Measurements from ENCODE around the gene TTYH3.

The TTYH3 gene

DNA sequence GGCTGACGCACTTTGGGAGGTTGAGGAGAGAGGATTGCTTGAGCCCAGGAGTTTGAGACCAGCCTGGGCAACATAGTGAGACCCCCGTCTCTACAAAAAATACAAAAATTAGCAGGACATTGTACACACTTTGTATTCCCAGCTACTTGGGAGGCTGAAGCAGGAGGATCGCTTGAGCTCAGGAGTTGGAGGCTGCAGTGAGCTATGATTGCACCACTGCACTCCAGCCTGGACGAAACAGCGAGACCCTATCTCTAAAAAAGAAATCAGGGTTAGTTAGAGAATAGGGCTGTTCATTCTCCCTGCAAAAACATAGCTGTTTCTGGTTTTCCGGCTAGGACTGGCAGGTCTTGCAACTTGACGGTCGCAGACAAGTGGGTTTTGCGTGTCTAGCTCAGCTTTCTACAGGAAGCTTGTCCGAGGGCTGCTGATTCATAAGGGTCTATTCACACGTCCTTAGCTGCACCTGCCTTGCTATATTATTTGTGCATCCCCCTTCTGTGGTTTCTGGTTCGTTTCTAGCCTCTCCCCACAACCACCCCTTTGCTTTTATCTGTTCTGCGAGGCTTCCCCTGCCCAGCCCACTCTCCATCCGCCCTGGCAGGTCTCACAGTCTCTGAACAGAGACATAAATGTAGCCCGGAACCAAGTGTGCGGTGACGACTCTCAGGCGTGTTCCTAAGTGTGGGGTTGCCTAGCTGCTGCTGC is 66.9 kb downstream of the TTYH3 start:
- DNase-seq (ENCODE audit: extremely low spot score, insufficient read length, low read depth) (peak; percentile 91), FAIRE-seq (peak; percentile 100)

DNA sequence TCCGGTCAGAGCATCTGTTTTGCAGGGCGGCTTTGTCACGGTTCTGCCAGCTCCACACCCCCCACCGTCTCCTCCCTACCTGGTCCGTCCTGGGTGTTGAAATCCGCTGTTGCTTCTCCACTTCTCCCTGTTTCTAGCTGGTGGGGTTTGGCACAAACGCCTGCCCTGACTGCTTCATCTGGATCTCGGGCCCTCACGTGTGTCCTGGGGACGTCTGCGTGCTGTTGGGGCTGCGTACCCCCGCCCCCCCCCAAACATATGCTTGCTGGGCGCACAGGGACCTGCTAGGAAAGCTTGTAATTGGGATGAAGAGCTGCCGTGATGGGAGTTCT is 67.5 kb downstream of the TTYH3 start:
- FAIRE-seq: no peak
- DNase-seq (ENCODE audit: extremely low spot score, insufficient read length, low read depth): no peak

DNA sequence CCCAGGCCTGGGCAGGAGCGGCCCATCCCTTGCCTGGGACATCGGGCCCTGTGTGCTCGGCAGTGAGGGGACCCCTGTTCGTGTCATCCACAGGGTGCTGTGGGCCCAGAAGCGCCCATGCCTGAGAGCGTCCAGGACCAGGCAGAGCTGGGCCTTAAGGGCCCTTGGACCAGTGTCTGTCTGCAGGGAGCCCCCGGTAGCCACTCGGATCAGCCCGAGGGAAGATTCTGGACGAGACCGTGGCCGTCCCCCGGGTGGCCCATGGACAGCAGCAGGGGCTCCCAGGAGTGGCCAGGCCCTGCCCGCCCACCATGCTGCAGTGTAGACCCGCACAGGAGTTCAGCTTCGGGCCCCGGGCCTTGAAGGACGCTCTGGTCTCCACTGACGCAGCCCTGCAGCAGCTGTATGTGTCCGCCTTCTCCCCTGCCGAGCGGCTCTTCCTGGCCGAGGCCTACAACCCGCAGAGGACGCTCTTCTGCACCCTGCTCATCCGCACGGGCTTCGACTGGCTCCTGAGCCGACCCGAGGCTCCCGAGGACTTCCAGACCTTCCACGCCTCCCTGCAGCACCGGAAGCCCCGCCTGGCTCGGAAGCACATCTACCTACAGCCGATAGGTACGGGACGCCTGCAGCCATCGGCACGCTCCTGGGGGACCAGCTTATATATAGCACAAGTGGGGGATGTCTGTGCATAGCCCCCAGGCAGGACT is 68.5 kb downstream of the TTYH3 start:
- FAIRE-seq: no peak
- no peak for DNase-seq (ENCODE audit: extremely low spot score, insufficient read length, low read depth)

- FAIRE-seq (no peak), DNase-seq (ENCODE audit: extremely low spot score, insufficient read length, low read depth) (no peak)
These were observed 69.6 kb downstream of the TTYH3 start for GRCh38 chr7:2701424-2701823.

DNA sequence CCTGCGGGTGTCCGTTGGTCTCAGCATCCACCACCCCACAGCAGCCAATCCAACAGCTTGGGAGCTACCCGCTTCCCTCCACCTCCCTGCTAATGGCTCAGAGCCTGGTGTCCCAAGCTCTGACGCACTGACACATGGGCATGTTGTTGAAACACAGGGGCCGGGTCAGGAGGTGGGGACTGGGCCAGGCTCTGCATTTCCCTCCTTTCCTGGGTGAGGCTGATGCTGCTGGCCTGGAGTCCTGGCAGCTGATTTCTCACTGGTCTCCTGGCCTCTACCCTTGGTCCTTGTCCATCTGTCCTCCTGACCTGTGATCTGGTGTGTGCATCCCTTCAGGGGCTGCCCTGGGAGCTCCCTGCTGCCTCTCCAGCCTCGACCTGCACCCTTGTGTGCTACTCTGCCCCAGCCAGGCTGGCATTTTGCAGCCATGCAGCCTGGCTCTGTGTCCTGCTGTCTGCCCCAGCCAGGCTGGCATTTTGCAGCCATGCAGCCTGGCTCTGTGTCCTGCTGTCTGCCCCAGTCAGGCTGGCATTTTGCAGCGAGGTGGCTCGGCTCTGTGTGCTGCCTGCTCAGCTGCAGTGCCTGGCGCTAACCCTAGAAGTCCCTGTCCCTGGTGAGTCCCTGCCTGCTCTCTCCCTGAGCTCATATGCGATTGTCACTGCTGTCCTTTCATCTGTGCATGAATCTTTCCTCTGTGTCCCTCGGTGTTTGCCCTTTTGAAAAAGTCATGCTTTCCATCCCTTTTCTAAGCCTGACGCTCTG is 70.2 kb downstream of the TTYH3 start:
- FAIRE-seq: no peak

DNA sequence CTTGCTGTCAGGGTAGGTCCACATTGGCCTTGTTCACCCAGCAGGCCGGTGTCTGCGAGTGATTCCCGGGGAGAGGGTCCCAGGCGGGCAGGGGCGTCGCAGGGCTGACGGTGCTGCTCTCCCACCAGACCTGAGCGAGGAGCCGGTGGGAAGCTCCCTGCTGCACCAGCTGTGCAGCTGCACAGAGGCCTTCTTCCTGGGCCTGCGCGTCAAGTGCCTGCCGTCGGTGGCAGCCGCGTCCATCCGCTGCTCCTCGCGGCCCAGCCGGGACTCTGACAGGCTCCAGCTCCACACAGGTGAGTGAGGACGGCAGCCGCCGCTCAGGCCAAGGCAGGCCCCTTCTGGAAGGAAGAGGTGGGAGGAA is 70.8 kb downstream of the TTYH3 start:
- DNase-seq (ENCODE audit: extremely low spot score, insufficient read length, low read depth) (no peak), FAIRE-seq (no peak)

More for the DNA sequence above, 70.2 kb downstream of the TTYH3 start:
- DNase-seq (ENCODE audit: extremely low spot score, insufficient read length, low read depth): no peak

DNA sequence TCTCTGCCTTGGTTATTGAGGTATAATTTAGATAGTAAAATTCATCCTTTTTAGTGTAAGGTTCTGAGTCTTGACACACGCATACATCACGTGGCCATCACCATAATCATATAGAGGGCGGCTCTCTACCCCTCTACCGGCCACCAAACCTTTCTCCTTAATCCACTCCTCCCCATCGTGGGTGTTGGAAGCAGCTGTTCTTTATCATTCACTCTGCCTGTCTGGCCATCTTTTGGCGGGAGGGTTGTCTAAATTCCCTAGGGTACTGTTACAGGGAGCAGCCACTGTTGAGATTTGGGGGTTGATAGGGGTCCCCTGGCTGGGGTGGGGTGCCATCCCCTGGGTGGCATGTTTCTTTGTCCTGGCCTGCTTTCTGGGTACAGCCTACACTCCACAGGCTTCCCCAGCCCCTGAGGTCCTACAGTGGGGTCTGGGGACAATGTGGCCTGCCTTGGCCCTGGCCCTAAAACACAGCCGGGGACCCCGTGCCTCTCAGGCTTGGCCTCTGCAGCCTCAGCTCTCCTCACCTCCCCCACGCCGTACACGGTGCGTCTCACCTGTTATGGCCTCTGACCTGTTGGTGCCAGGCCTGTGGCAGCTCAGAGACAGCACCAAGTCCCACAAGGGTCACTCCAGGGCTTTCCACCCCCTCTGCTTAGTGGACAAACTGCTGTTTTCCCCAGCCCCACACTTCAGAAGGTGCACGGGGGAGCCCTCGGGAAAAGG is 73.7 kb downstream of the TTYH3 start:
- FAIRE-seq (no peak), DNase-seq (ENCODE audit: extremely low spot score, insufficient read length, low read depth) (no peak)

DNA sequence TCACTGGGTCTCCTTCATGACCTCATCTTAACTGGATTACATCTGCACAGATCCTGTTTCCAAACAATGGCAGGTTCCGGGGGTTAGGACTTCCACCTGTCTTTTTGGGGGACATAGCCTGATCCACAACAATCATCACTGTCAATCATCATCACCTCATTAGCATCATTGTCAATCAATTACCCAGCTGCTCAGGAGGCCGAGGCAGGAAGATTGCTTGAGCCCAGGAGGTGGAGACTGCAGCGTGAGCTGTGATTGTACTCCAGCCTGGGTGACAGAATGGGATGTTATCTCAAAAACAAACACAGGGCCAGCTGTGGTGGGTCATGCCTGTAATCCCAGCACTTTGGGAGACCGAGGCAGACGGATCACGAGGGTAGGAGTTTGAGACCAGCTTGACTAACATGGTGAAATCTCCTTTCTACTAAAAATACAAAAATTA is 74.9 kb downstream of the TTYH3 start:
- FAIRE-seq (no peak), DNase-seq (ENCODE audit: extremely low spot score, insufficient read length, low read depth) (no peak)

DNA sequence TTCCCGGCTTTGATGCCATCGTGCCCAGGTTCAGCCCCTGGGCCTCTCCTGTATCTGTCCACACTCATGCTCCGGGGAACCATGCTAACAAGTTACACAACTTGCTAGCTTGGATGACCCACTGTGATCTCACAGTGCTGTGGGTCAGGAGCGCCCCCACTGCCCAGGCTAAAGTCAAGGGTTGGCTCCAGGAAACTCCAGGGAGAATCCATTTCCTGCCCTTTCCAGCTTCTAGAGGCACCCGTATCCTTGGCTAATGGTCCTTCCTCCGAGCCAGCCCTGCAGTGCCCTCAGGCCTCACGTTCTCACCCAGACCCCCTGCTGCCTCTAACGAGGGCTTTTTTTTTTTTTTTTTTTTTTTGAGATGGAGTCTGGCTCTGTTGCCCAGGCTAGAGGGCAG is 75.7 kb downstream of the TTYH3 start:
- FAIRE-seq (no peak), DNase-seq (ENCODE audit: extremely low spot score, insufficient read length, low read depth) (no peak)

GRCh38 chr7:2708041-2708440 is 76.3 kb downstream of the TTYH3 start:
- no peak for FAIRE-seq

DNA sequence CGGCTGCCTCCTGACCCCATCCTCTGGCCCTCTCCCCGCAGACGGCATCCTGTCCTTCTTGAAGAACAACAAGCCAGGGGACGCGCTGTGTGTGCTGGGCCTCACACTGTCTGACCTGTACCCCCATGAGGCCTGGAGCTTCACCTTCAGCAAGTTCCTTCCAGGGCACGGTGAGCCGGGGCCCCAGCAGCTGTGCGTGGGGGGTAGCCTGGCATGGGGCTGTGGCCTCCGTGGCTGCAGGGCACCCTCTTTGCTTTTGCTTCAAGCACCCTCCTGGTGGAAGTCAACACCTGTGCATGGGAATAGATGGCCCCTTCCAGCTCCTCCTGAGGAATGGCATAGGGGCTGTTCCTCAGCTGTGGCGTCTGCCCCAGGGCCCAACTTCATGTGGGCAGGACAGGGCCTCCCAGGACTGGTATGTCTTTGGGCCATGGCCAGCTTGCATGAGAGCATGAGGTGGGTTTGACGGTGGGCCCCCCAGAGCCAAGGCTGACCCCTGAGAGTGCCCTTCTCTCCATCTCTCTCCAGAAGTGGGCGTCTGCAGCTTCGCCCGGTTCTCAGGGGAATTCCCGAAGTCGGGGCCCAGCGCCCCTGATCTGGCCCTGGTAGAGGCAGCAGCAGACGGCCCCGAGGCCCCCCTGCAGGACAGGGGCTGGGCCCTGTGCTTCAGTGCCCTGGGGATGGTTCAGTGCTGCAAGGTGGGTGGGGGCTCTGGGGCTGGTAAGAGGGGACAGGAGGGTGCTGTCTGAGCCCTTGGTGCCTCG is 76.9 kb downstream of the TTYH3 start:
- DNase-seq (ENCODE audit: extremely low spot score, insufficient read length, low read depth) (no peak), FAIRE-seq (no peak)

More at GRCh38 chr7:2708041-2708440, 76.3 kb downstream of the TTYH3 start:
- no peak for DNase-seq (ENCODE audit: extremely low spot score, insufficient read length, low read depth)

GRCh38 chr7:2709553-2710285 is 77.9 kb downstream of the TTYH3 start:
- FAIRE-seq: peak; percentile 90
- DNase-seq (ENCODE audit: extremely low spot score, insufficient read length, low read depth): peak; percentile 85

GRCh38 chr7:2710286-2710655 is 78.5 kb downstream of the TTYH3 start:
- no peak for DNase-seq (ENCODE audit: extremely low spot score, insufficient read length, low read depth)

DNA sequence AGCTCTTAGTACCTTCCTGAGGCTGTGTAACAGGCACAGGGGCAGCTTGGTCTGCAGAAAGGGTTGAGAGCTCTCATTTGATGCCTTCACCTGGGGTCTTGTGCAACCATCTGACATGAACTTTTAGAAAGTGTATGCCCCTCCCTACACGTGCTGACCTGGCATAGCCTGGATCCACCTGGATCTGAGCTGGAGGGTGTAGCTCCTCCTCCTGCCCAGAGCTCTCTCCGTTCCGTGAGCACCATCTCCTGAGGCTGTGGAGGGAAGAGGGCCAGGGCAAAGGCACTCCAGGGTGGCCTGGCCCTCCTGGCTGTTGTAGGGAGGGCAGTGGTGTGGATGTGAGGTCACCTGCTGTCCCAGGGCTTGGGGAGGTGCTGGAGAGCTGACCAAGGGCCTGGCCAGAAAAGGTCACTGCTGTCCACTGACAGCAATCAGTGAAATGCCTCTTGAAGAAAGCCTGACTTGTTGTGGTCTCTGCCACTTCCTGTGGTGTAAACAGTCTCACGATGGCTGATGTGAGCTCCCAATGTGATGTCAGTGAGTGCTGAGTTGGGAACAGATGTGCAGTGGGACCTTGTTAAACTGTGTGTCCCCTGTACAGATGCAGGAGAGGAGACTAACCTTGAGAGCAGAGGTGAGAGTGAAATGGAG is 79.2 kb downstream of the TTYH3 start:
- DNase-seq (ENCODE audit: extremely low spot score, insufficient read length, low read depth) (no peak), FAIRE-seq (peak; percentile 94)

More at GRCh38 chr7:2710286-2710655, 78.5 kb downstream of the TTYH3 start:
- FAIRE-seq: peak; percentile 91

- DNase-seq (ENCODE audit: extremely low spot score, insufficient read length, low read depth): no peak
- FAIRE-seq: no peak
These were observed 80.3 kb downstream of the TTYH3 start for GRCh38 chr7:2711895-2712675.

- FAIRE-seq (no peak), DNase-seq (ENCODE audit: extremely low spot score, insufficient read length, low read depth) (no peak)
These were observed 81.6 kb downstream of the TTYH3 start for GRCh38 chr7:2713370-2713769.

DNA sequence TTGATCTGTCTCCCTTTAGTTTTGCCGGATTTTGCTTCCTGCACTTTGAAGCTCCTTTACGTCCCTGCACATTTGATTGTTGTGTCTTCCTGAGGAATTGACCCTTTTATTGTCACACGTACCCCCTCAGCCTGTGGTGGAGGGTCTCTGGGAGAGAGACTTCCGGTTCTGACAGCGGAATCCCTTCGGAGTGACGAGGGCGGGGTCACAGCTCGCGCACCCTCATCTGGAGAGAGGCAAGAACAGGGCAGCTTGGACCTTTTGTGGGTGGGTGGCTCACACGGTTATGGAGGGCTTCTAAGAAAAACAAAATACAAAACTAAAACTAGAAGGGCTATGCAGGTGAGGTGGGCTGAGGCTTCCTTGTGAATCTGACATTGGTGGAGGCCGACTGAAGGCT is 82.2 kb downstream of the TTYH3 start:
- DNase-seq (ENCODE audit: extremely low spot score, insufficient read length, low read depth) (no peak), FAIRE-seq (no peak)

Measured in GM18507 (cell line).